Measurements from ENCODE around the gene EEPD1. TPM values are rescaled to one million over a fixed set of nuclear protein-coding genes. Genes with fewer than 3 reads are reported as not detected.
A peak's percentile ranks its signal among the peaks of the same experiment; 100 is the strongest.

Gene EEPD1
- total RNA-seq, 1 donor = 9.0 TPM

DNA sequence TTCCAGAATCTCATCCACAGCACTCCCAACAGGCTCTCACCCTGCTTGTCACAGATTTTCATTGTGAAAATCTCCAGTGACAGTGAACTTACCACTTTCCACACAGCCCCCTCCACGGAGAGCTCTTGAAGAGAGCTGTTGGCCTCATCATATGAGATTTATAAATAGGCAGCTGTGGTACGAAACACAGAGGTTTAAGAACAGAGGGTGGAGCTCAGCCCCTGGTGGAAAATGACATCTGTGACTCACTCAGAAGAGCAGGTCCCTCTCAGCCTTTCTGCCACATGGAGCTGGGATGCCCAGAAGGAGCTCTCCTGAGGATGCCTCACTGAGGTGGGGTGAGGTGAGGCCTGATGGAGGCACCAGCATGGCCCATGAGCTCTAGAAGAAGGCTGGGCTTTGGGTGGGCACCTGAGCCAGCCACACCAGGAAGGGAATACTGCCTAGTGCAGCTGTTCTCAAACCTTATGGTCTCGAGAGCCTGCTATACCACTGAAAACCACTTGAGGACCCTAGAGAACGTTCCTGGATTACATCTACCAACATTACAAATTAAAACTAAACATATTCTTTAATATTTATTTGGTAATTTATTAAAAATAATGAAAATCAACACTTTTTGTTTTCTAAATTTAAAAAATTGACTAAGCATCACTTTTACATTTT is 25.8 kb upstream of the EEPD1 start:
- TF ChIP-seq, protein P1, sequence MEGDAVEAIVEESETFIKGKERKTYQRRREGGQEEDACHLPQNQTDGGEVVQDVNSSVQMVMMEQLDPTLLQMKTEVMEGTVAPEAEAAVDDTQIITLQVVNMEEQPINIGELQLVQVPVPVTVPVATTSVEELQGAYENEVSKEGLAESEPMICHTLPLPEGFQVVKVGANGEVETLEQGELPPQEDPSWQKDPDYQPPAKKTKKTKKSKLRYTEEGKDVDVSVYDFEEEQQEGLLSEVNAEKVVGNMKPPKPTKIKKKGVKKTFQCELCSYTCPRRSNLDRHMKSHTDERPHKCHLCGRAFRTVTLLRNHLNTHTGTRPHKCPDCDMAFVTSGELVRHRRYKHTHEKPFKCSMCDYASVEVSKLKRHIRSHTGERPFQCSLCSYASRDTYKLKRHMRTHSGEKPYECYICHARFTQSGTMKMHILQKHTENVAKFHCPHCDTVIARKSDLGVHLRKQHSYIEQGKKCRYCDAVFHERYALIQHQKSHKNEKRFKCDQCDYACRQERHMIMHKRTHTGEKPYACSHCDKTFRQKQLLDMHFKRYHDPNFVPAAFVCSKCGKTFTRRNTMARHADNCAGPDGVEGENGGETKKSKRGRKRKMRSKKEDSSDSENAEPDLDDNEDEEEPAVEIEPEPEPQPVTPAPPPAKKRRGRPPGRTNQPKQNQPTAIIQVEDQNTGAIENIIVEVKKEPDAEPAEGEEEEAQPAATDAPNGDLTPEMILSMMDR (IDR thresholded peaks at IDR 0.05; ENCODE audit: extremely low read depth, low read depth, low read length) = no peak
- Histone ChIP-seq H3K79me2 (ENCODE audit: insufficient read depth, low read length) (no peaks in the 10 kb centered on the region), H3K36me3 (ENCODE audit: insufficient read depth, low read length) (no peaks in the 10 kb centered on the region), H3K27me3 (ENCODE audit: insufficient read depth, low read length) (no peaks in the 10 kb centered on the region), H3K4me1 (ENCODE audit: insufficient read depth, low read length) (peaks cover 13% of the 10 kb centered on the region), H4K20me1 (ENCODE audit: insufficient read depth, low read length) (no peaks in the 10 kb centered on the region), H3K27ac (ENCODE audit: low read depth, low read length) (no peak overlapping the region), H3K9me3 (ENCODE audit: low read depth, low read length) (no peaks in the 10 kb centered on the region), H3K4me2 (ENCODE audit: insufficient read depth, low read length) (no peak overlapping the region), H3K4me3 (ENCODE audit: insufficient read depth, low read length) (no peak overlapping the region), H2AFZ (ENCODE audit: low read length) (no peak overlapping the region)
- no peak for DNase-seq (ENCODE audit: insufficient read length, low spot score, missing footprints)

DNA sequence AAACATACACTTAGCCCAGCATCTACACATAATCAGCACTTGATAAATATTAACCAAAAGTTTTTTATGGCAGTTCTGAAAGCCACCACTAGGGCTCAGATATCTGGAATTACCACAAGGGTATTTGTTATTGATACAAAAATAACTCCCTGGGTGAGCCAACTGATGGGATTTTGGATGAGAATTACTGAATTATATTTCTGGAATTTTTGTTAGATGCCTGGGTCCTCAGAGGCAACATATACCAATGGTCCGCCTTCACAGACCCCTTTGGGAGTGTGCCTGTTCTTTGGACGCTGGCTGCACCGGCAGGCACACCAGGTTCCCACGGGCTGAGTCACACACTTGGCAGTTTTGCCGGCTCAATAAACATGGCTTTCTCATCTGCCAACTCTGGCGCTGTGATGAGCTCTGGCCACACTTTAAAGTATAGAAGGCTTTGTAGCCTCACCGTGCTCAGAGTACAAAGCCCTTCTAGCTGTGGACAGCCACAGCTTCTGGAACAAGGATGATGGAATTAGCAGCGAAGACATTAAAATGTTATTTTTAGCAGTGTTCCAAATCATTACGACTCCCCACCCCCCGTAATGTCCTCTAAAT is 24.5 kb upstream of the EEPD1 start:
- peak; percentile 91 for DNase-seq (ENCODE audit: insufficient read length, low spot score, missing footprints)
- Histone ChIP-seq H3K27me3 (ENCODE audit: insufficient read depth, low read length) (peaks cover 3% of the 10 kb centered on the region), H3K36me3 (ENCODE audit: insufficient read depth, low read length) (no peaks in the 10 kb centered on the region), H3K4me2 (ENCODE audit: insufficient read depth, low read length) (peak overlapping the region; percentile 68), H3K4me3 (ENCODE audit: insufficient read depth, low read length) (peak overlapping the region; percentile 14), H3K27ac (ENCODE audit: low read depth, low read length) (peak overlapping the region; percentile 85), H2AFZ (ENCODE audit: low read length) (peak overlapping the region; percentile 26), H3K79me2 (ENCODE audit: insufficient read depth, low read length) (no peaks in the 10 kb centered on the region), H3K4me1 (ENCODE audit: insufficient read depth, low read length) (peaks cover 13% of the 10 kb centered on the region), H4K20me1 (ENCODE audit: insufficient read depth, low read length) (no peaks in the 10 kb centered on the region), H3K9me3 (ENCODE audit: low read depth, low read length) (no peaks in the 10 kb centered on the region)
- TF ChIP-seq, protein P1 (IDR thresholded peaks at IDR 0.05; ENCODE audit: extremely low read depth, low read depth, low read length) = peak; percentile 70

DNA sequence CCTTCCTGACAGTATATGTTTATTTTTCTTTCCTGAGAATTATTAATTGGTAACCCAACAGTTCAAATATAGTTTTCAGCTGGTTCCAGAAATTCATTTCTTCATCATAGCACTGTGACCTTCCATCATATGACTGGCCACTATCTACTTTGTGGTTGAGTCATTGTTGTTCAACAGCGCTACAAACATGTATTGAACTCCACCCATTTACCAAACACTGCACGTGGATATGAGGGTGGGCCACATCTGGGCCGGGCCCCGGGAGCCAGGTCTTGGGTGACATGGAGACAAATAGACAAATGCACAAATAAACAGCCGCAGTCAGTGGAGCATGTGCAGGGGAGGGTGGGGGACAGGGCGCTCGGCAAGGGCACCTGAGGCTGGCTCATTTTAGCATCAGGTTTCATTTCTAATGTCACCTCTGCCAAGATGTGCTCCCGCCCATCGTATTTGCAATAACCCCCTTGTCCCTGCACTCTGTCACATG is 24.0 kb upstream of the EEPD1 start:
- Histone ChIP-seq H3K9me3 (ENCODE audit: low read depth, low read length) (no peaks in the 10 kb centered on the region), H3K4me3 (ENCODE audit: insufficient read depth, low read length) (no peak overlapping the region), H3K27me3 (ENCODE audit: insufficient read depth, low read length) (peaks cover 4% of the 10 kb centered on the region), H3K4me1 (ENCODE audit: insufficient read depth, low read length) (peaks cover 13% of the 10 kb centered on the region), H3K36me3 (ENCODE audit: insufficient read depth, low read length) (no peaks in the 10 kb centered on the region), H3K79me2 (ENCODE audit: insufficient read depth, low read length) (no peaks in the 10 kb centered on the region), H2AFZ (ENCODE audit: low read length) (no peak overlapping the region), H3K4me2 (ENCODE audit: insufficient read depth, low read length) (peak overlapping the region; percentile 68), H4K20me1 (ENCODE audit: insufficient read depth, low read length) (no peaks in the 10 kb centered on the region), H3K27ac (ENCODE audit: low read depth, low read length) (peak overlapping the region; percentile 85)
- DNase-seq (ENCODE audit: insufficient read length, low spot score, missing footprints) = no peak
- TF ChIP-seq, protein P1 (IDR thresholded peaks at IDR 0.05; ENCODE audit: extremely low read depth, low read depth, low read length) = no peak

DNA sequence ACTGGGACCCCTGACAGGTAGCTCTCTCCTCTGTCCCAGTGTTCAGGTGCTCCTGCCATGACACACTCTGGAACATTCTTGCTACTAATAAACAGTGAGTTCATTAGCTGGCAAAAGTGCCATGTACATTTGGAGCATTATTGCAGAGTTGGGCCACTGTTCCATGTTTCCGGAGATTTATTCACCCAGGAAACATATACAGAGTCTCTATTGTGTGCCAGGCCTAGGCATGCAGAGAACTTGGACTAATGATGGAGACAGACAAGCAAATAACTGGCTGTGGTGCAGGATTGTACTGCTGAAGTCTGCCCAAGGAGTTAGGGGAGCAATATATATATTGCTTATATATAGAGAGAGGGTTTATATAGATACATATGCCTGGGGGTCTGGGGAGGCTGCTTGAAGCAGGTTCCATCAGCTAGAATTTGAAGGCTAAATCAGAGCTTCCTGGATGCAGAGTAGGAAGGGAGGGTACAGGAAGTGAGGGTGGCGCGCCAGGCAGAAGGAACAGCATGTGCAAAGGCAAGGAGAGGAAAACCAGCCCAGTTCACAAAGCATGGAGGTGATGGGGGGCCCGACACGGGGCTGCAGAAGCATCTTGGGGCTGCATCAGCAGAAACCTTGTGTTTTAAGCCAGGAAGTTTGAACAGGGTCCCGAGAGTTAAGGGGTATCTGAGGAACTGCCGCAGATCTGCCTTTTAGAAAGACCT is 22.7 kb upstream of the EEPD1 start:
- no peak overlapping the region for H3K4me3 ChIP-seq (ENCODE audit: insufficient read depth, low read length)
- H4K20me1 ChIP-seq (ENCODE audit: insufficient read depth, low read length) = no peaks in the 10 kb centered on the region
- no peak overlapping the region for H3K4me2 ChIP-seq (ENCODE audit: insufficient read depth, low read length)
- H3K27me3 ChIP-seq (ENCODE audit: insufficient read depth, low read length) = peaks cover 5% of the 10 kb centered on the region
- no peak for DNase-seq (ENCODE audit: insufficient read length, low spot score, missing footprints)
- peaks cover 13% of the 10 kb centered on the region for H3K4me1 ChIP-seq (ENCODE audit: insufficient read depth, low read length)
- no peaks in the 10 kb centered on the region for H3K36me3 ChIP-seq (ENCODE audit: insufficient read depth, low read length)
- H3K9me3 ChIP-seq (ENCODE audit: low read depth, low read length) = no peaks in the 10 kb centered on the region
- H2AFZ ChIP-seq (ENCODE audit: low read length) = peak overlapping the region; percentile 53
- no peaks in the 10 kb centered on the region for H3K79me2 ChIP-seq (ENCODE audit: insufficient read depth, low read length)
- TF ChIP-seq, protein P1 (IDR thresholded peaks at IDR 0.05; ENCODE audit: extremely low read depth, low read depth, low read length) = no peak
- H3K27ac ChIP-seq (ENCODE audit: low read depth, low read length) = no peak overlapping the region
